ENCODE results near the gene TMTC2. TPM values are rescaled to one million over a fixed set of nuclear protein-coding genes. Genes with fewer than 3 reads are reported as not detected.

TMTC2 gene
- total RNA-seq, 1 donor from 2014 or later: 31.4 TPM

GRCh38 chr12:82942521-82942920, 255.8 kb downstream of the TMTC2 start:
- no peak for ATAC-seq
- intact Hi-C loops (cut with DNase I): no loop called here

GRCh38 chr12:82942991-82943401, 256.3 kb downstream of the TMTC2 start:
- DNase-seq (no peak), ATAC-seq (no peak)
- no peaks in the 10 kb centered on the region for H3K9me3 ChIP-seq
- intact Hi-C loops (cut with DNase I): no loop called here
- no peaks in the 10 kb centered on the region for H3K27me3 ChIP-seq (ENCODE audit: low read depth)
- no peak for TF ChIP-seq CTCF (IDR thresholded peaks at IDR 0.05)
- no peak overlapping the region for H3K4me3 ChIP-seq
- H3K27ac ChIP-seq: no peak overlapping the region
- no peaks in the 10 kb centered on the region for H3K36me3 ChIP-seq
- H3K4me1 ChIP-seq: no peaks in the 10 kb centered on the region

More at GRCh38 chr12:82942521-82942920, 255.8 kb downstream of the TMTC2 start:
- Histone ChIP-seq H3K27ac (no peak overlapping the region), H3K27me3 (ENCODE audit: low read depth) (no peaks in the 10 kb centered on the region), H3K4me3 (no peak overlapping the region), H3K36me3 (no peaks in the 10 kb centered on the region), H3K4me1 (no peaks in the 10 kb centered on the region), H3K9me3 (no peaks in the 10 kb centered on the region)
- DNase-seq: no peak
- TF ChIP-seq CTCF (IDR thresholded peaks at IDR 0.05): no peak

- H3K9me3 ChIP-seq: no peaks in the 10 kb centered on the region
- H3K27me3 ChIP-seq (ENCODE audit: low read depth): no peaks in the 10 kb centered on the region
- no peak for TF ChIP-seq CTCF (IDR thresholded peaks at IDR 0.05)
- intact Hi-C loops (cut with DNase I): no loop called here
- ATAC-seq (no peak), DNase-seq (no peak)
- H3K4me1 ChIP-seq: no peaks in the 10 kb centered on the region
- H3K4me3 ChIP-seq: no peak overlapping the region
- H3K27ac ChIP-seq: no peak overlapping the region
- no peaks in the 10 kb centered on the region for H3K36me3 ChIP-seq
Measured at GRCh38 chr12:82948491-82948890, 261.8 kb downstream of the TMTC2 start.

- Histone ChIP-seq H3K4me3 (no peak overlapping the region), H3K36me3 (no peaks in the 10 kb centered on the region), H3K4me1 (no peaks in the 10 kb centered on the region), H3K9me3 (no peaks in the 10 kb centered on the region), H3K27me3 (ENCODE audit: low read depth) (no peaks in the 10 kb centered on the region), H3K27ac (no peak overlapping the region)
- DNase-seq (no peak), ATAC-seq (no peak)
- no peak for TF ChIP-seq CTCF (IDR thresholded peaks at IDR 0.05)
- intact Hi-C loops (cut with DNase I): no loop called here
Measured at GRCh38 chr12:82950356-82950755, 263.6 kb downstream of the TMTC2 start.

- no peak for ATAC-seq
- no peak for DNase-seq
- TF ChIP-seq CTCF (IDR thresholded peaks at IDR 0.05): no peak
Measured at GRCh38 chr12:82952946-82953345, 266.2 kb downstream of the TMTC2 start.

GRCh38 chr12:82953397-82953796, 266.7 kb downstream of the TMTC2 start:
- no peaks in the 10 kb centered on the region for H3K4me1 ChIP-seq

More at GRCh38 chr12:82952946-82953345, 266.2 kb downstream of the TMTC2 start:
- Histone ChIP-seq H3K4me3 (no peak overlapping the region), H3K4me1 (no peaks in the 10 kb centered on the region), H3K27ac (no peak overlapping the region), H3K9me3 (no peaks in the 10 kb centered on the region), H3K27me3 (ENCODE audit: low read depth) (no peaks in the 10 kb centered on the region), H3K36me3 (no peaks in the 10 kb centered on the region)
- intact Hi-C loops (cut with DNase I): no loop called here

More at GRCh38 chr12:82953397-82953796, 266.7 kb downstream of the TMTC2 start:
- H3K4me3 ChIP-seq: no peak overlapping the region
- H3K36me3 ChIP-seq: no peaks in the 10 kb centered on the region
- H3K27me3 ChIP-seq (ENCODE audit: low read depth): no peaks in the 10 kb centered on the region
- intact Hi-C loops (cut with DNase I): no loop called here
- ATAC-seq (no peak), DNase-seq (no peak)
- no peak overlapping the region for H3K27ac ChIP-seq
- no peak for TF ChIP-seq CTCF (IDR thresholded peaks at IDR 0.05)
- no peaks in the 10 kb centered on the region for H3K9me3 ChIP-seq

Measured in lower lobe of right lung (tissue), 2 donors.